Peyer's patch (tissue), 4 donors: Measurements from ENCODE around the gene NEK8. TPM values are rescaled to one million over a fixed set of nuclear protein-coding genes. Genes with fewer than 3 reads are reported as not detected.

Experiments used
- DNase-seq, 3 donors: peaks; one replicate each; pipeline ENCODE4 v3.0.0-alpha.2; 2017 to 2019
- H3K27ac ChIP-seq, 4 donors: fragments of 200-600 bp; sonication (generic); one replicate each; pipeline ENCODE4 v1.5.1; 2016 to 2019
- H3K27me3 ChIP-seq, 2 donors: fragments of 200-600 bp; sonication (generic); one replicate each; pipeline ENCODE4 v1.5.1; 2019
- H3K36me3 ChIP-seq, 3 donors: fragments of 200-600 bp; sonication (generic); one replicate each; pipeline ENCODE4 v1.5.1; 2016 to 2019
- H3K4me1 ChIP-seq, 4 donors: fragments of 200-600 bp; sonication (generic); one replicate each; pipeline ENCODE4 v1.5.1; 2016 to 2019
- H3K4me3 ChIP-seq, 4 donors: fragments of 200-600 bp; sonication (generic); 1 replicate in 3 of 4; 2 replicates in 1 of 4; pipeline ENCODE4 v1.5.1; 2016 to 2019; ENCODE audit warnings: mild to moderate bottlenecking in 1 of 4
- H3K9me3 ChIP-seq, 4 donors: fragments of 200-600 bp; sonication (generic); one replicate each; pipeline ENCODE4 v1.5.1; 2016 to 2019; ENCODE audit warnings: mild to moderate bottlenecking in 1 of 4
- POLR2A ChIP-seq, 2 donors: fragments of 450-650 bp; IDR thresholded peaks; one replicate each; pipeline ENCODE4 v1.5.1; 2017; ENCODE audit warnings: antibody characterized with exemption in 2 of 2, mild to moderate bottlenecking in 2 of 2, moderate library complexity in 2 of 2
- total RNA-seq, 4 donors: library from RNA; depleted of rRNA; stranded (reverse); fragments of >200 nt; gene quantifications; one replicate each; pipeline ENCODE4 v1.1.0, GENCODE V29; 2016
- TF ChIP-seq, protein P1 (sequence below), 6 experiments: fragments of 450-650 bp in 4 of 6; fragments of 200-600 bp in 2 of 6; sonication (generic) in 1 of 6; IDR thresholded peaks; one replicate each; pipeline ENCODE4 v1.5.1; 2017 to 2019; ENCODE audit warnings: antibody characterized with exemption in 6 of 6, mild to moderate bottlenecking in 3 of 6, moderate library complexity in 1 of 6

The NEK8 gene
- total RNA-seq, 4 donors from 2014 or later: 7.4 to 89.1 (median 14.0) TPM

DNA sequence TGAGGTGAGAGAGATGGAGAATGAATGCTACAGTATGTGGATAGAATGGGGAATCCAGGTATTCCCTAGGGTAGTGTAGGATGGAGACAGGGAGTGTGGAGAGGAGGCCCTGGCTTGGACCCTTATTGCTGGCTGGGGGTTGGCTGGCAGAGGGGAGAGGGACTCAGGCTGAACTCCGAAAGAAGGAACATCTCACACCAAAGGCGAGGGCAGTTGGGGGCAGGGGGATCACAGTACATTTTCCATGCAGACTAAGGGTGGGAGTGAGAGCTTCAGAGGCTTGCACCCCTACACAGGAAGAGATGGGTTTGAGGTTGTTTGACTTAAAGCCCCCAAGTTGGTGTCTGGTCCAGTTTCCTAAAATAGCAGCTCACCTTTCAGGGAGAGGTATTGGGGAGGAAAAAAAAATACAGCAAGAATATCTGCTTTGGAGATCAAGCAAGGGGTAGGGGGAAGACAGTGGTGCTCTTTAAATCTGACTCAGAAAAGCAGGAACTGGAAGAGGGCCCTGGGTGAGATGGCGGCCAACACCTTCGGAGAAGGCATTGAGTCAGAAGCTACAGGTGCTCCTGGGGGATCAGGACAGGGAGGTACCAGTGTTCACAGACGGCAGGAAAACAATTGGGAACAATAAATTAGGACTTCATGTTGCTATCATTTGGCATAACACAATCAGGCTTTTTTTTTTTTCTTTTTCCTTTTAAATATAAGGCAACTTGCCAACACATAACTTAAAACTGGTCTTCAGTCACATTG, 27.6 kb downstream of the NEK8 start:
- Histone ChIP-seq H3K9me3 (no peaks in the 10 kb centered on the region), H3K4me1 (peaks cover 0 to 9% (median 0%) of the 10 kb centered on the region in 4 donors), H3K27ac (no peak overlapping the region), H3K27me3 (no peaks in the 10 kb centered on the region), H3K36me3 (peaks cover 0 to 57% (median 0%) of the 10 kb centered on the region in 3 donors), H3K4me3 (no peak overlapping the region)
- no peak for TF ChIP-seq POLR2A (IDR thresholded peaks at IDR 0.05)
- TF ChIP-seq, protein P1, sequence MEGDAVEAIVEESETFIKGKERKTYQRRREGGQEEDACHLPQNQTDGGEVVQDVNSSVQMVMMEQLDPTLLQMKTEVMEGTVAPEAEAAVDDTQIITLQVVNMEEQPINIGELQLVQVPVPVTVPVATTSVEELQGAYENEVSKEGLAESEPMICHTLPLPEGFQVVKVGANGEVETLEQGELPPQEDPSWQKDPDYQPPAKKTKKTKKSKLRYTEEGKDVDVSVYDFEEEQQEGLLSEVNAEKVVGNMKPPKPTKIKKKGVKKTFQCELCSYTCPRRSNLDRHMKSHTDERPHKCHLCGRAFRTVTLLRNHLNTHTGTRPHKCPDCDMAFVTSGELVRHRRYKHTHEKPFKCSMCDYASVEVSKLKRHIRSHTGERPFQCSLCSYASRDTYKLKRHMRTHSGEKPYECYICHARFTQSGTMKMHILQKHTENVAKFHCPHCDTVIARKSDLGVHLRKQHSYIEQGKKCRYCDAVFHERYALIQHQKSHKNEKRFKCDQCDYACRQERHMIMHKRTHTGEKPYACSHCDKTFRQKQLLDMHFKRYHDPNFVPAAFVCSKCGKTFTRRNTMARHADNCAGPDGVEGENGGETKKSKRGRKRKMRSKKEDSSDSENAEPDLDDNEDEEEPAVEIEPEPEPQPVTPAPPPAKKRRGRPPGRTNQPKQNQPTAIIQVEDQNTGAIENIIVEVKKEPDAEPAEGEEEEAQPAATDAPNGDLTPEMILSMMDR (IDR thresholded peaks at IDR 0.05): no peak
- DNase-seq: no peak

DNA sequence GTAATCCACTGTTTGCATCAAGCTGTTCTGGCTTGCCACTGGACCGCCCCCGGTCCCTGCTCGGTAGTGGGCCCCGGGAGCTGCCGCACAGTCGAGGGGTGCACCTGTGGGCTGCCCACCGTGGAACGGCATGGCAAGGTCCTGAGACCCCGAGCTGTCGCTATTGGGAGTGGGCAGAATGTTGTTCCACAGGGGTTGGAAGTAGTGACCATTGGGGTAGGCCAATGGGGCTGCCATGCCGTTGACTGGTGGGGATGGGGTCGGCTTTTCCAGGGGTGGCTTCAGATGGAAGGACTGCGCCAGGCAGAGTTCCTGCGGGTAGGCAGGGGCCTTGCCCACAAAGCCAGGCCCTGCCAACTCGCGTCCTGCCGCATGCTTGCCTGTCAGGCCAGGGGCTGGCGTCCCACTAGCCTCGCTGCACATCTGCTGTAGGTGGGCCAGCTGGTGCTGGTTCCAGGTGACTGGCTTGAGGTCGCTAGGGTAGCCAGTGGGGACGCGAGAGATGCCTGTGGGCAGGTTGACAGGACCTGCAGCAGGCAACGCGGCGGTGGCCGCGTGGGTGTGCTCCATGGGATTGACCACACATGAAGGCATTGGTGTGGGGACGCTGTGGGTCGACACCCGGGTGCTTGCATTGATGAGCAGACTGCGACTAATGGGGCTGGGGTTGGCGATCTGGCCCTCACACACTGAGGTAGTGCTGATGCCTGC, 30.0 kb downstream of the NEK8 start:
- Histone ChIP-seq H3K4me3 (no peak overlapping the region), H3K27me3 (no peaks in the 10 kb centered on the region), H3K9me3 (no peaks in the 10 kb centered on the region), H3K27ac (no peak overlapping the region), H3K36me3 (peaks cover 0 to 67% (median 0%) of the 10 kb centered on the region in 3 donors), H3K4me1 (peaks cover 0 to 12% (median 0%) of the 10 kb centered on the region in 4 donors)
- TF ChIP-seq, protein P1 (IDR thresholded peaks at IDR 0.05): no peak
- no peak for TF ChIP-seq POLR2A (IDR thresholded peaks at IDR 0.05)
- DNase-seq: peak in 1 of 3 donors; percentile 45

DNA sequence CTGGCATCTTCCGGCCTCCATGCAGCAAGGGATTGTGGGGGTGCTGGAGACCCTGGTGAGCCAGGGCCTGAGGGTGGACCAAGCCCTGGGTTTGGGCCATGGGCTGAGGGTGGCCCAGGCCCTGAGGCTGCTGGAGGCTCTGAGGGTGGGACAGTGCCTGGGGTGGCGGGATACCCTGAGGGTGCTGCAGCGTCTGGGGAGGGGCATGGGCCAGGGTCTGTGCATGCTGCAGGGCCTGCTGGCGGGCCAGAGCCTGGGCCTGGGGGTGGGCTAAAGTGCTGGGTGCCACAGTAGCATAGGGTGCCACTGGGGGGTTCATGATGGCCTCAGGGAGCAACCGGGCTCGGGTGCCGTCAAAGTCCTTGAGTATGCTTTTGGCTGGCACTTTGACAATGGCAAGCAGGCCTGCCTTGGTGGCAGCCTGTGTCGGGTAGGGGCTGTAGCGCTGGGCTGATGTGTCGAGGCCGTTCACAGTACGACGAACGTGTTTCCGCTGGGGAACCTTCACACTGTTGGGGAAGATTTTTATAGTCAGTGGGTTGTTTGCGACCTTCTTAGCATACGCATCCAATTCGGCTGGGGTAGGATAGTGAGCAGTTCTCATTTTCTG, 30.8 kb downstream of the NEK8 start:
- TF ChIP-seq, protein P1 (IDR thresholded peaks at IDR 0.05): no peak
- TF ChIP-seq POLR2A (IDR thresholded peaks at IDR 0.05): no peak
- Histone ChIP-seq H3K9me3 (no peaks in the 10 kb centered on the region), H3K4me1 (peaks cover 0 to 12% (median 0%) of the 10 kb centered on the region in 4 donors), H3K4me3 (no peak overlapping the region), H3K27me3 (no peaks in the 10 kb centered on the region), H3K27ac (no peak overlapping the region), H3K36me3 (peaks cover 0 to 68% (median 0%) of the 10 kb centered on the region in 3 donors)
- DNase-seq: no peak

DNA sequence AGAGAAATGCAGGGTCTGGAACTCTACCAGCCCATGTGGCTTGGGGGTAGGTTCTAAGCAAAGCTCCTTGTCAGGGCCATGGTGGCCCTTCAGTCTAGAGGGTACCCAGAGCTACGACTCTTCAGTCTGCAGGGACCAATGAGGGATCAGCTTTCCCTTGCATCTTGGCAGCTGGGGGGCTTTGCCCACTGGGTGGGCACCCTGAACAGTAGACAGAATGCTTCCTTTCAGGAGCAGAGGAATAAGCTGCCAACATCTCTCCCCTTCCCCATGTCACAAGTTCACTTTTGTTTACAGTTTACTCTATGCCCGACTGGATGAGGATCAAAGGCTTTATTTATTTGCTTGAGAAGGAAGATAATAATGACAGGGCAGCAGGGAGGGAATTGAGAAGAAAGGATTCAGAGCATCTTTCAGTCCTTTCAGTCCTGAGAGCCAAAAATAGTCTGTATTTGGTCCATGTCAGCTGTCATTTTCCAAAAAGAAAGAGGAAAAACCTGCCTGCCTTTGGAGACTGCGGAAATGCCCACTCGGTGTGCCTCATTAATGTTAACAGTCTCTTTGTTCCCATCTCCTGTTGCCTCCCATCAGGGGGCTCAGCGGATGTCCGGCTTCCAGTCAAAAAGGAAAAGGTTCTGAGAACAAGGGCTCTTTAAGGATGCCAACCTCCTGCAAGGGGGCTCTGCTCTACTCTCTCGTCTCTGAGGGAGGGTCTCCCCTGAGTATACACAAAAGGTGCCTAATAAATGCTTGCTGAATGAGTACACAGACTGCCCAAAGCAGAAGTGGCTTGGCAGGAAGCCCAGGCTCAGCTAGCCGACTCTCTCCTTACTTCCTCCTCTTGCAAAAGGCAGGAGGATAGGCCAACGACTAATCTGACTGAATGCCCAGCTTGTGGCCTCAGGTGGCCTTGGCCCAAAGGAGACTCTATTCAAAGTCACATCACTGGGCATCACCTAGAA, 32.3 kb downstream of the NEK8 start:
- no peak for TF ChIP-seq POLR2A (IDR thresholded peaks at IDR 0.05)
- TF ChIP-seq, protein P1 (IDR thresholded peaks at IDR 0.05): no peak
- Histone ChIP-seq H3K36me3 (peaks cover 0 to 75% (median 0%) of the 10 kb centered on the region in 3 donors), H3K27me3 (no peaks in the 10 kb centered on the region), H3K4me1 (peaks cover 0 to 12% (median 0%) of the 10 kb centered on the region in 4 donors), H3K27ac (no peak overlapping the region), H3K4me3 (no peak overlapping the region), H3K9me3 (no peaks in the 10 kb centered on the region)
- DNase-seq: peak in 1 of 3 donors; percentile 67
